Measurements from ENCODE around the gene FBXW8. TPM values are rescaled to one million over a fixed set of nuclear protein-coding genes. Genes with fewer than 3 reads are reported as not detected.

Gene FBXW8
- total RNA-seq, 2 experiments from 2014 or later = 12.0 to 14.1 TPM

GRCh38 chr12:116920939-116921338 is 10.2 kb downstream of the FBXW8 start:
- H3K4me3 Mint-ChIP-seq = peak overlapping the region; percentile 63

GRCh38 chr12:116922194-116922897 is 11.6 kb downstream of the FBXW8 start:
- no peaks in the 10 kb centered on the region for H3K27me3 Mint-ChIP-seq
- peak; percentile 57 for ATAC-seq (ENCODE audit: low read depth)
- POLR2A ChIA-PET = interaction anchor here (0.7 kb wide), 1 partner anchor 40 kb away, joined by 3 read pairs; no protein-coding TSS in a partner anchor
- H3K36me3 Mint-ChIP-seq = peaks cover 21% of the 10 kb centered on the region
- H3K27ac Mint-ChIP-seq = peak overlapping the region; percentile 87
- DNase-seq = no peak
- H3K4me3 Mint-ChIP-seq = peak overlapping the region; percentile 67
- no peaks in the 10 kb centered on the region for H3K9me3 Mint-ChIP-seq
- peaks cover 71% of the 10 kb centered on the region for H3K4me1 Mint-ChIP-seq

More at GRCh38 chr12:116920939-116921338, 10.2 kb downstream of the FBXW8 start:
- H3K27ac Mint-ChIP-seq = peak overlapping the region; percentile 52
- no peaks in the 10 kb centered on the region for H3K9me3 Mint-ChIP-seq
- H3K4me1 Mint-ChIP-seq = peaks cover 74% of the 10 kb centered on the region
- POLR2A ChIA-PET = interaction anchor here (1.2 kb wide), 1 partner anchor 10 kb away, joined by 4 read pairs; the partner anchor contains the start of gene FBXW8
- no peak for DNase-seq
- H3K36me3 Mint-ChIP-seq = peaks cover 21% of the 10 kb centered on the region
- ATAC-seq (ENCODE audit: low read depth) = no peak
- H3K27me3 Mint-ChIP-seq = no peaks in the 10 kb centered on the region

GRCh38 chr12:116924558-116925453 is 14.1 kb downstream of the FBXW8 start:
- DNase-seq (no peak), ATAC-seq (ENCODE audit: low read depth) (peak; percentile 80)
- Mint-ChIP-seq H3K27me3 (no peaks in the 10 kb centered on the region), H3K9me3 (no peaks in the 10 kb centered on the region), H3K36me3 (peaks cover 27% of the 10 kb centered on the region), H3K27ac (peak overlapping the region; percentile 52), H3K4me1 (peaks cover 69% of the 10 kb centered on the region), H3K4me3 (peak overlapping the region; percentile 72)
- POLR2A ChIA-PET = interaction anchor here (0.6 kb wide), 1 partner anchor 668 kb away, joined by 3 read pairs; no protein-coding TSS in a partner anchor

GRCh38 chr12:116926283-116927243 is 15.8 kb downstream of the FBXW8 start:
- H3K9me3 Mint-ChIP-seq = no peaks in the 10 kb centered on the region
- peaks cover 33% of the 10 kb centered on the region for H3K36me3 Mint-ChIP-seq
- peaks cover 53% of the 10 kb centered on the region for H3K4me1 Mint-ChIP-seq
- H3K27ac Mint-ChIP-seq = peak overlapping the region; percentile 10
- no peak overlapping the region for H3K4me3 Mint-ChIP-seq
- POLR2A ChIA-PET = no interaction called here
- H3K27me3 Mint-ChIP-seq = no peaks in the 10 kb centered on the region
- DNase-seq (no peak), ATAC-seq (ENCODE audit: low read depth) (no peak)

- DNase-seq (no peak), ATAC-seq (ENCODE audit: low read depth) (no peak)
- Mint-ChIP-seq H3K36me3 (peaks cover 39% of the 10 kb centered on the region), H3K27me3 (no peaks in the 10 kb centered on the region), H3K27ac (no peak overlapping the region), H3K4me3 (no peak overlapping the region), H3K4me1 (peaks cover 48% of the 10 kb centered on the region), H3K9me3 (no peaks in the 10 kb centered on the region)
- POLR2A ChIA-PET = no interaction called here
Measured at GRCh38 chr12:116927244-116927940, 16.6 kb downstream of the FBXW8 start.

- Mint-ChIP-seq H3K4me3 (no peak overlapping the region), H3K27ac (no peak overlapping the region)
- POLR2A ChIA-PET = no interaction called here
Measured at GRCh38 chr12:116928504-116928903, 17.8 kb downstream of the FBXW8 start.

GRCh38 chr12:116929885-116930284 is 19.1 kb downstream of the FBXW8 start:
- Mint-ChIP-seq H3K36me3 (peaks cover 43% of the 10 kb centered on the region), H3K27ac (no peak overlapping the region), H3K4me3 (no peak overlapping the region), H3K4me1 (peaks cover 32% of the 10 kb centered on the region), H3K9me3 (no peaks in the 10 kb centered on the region), H3K27me3 (no peaks in the 10 kb centered on the region)
- POLR2A ChIA-PET = no interaction called here
- DNase-seq (no peak), ATAC-seq (ENCODE audit: low read depth) (no peak)

More at GRCh38 chr12:116928504-116928903, 17.8 kb downstream of the FBXW8 start:
- ATAC-seq (ENCODE audit: low read depth) = no peak
- peaks cover 40% of the 10 kb centered on the region for H3K4me1 Mint-ChIP-seq
- H3K9me3 Mint-ChIP-seq = no peaks in the 10 kb centered on the region
- H3K27me3 Mint-ChIP-seq = no peaks in the 10 kb centered on the region
- DNase-seq = no peak
- H3K36me3 Mint-ChIP-seq = peaks cover 39% of the 10 kb centered on the region

- DNase-seq = no peak
- POLR2A ChIA-PET = no interaction called here
- H3K9me3 Mint-ChIP-seq = no peaks in the 10 kb centered on the region
- no peak for ATAC-seq (ENCODE audit: low read depth)
- H3K36me3 Mint-ChIP-seq = peaks cover 48% of the 10 kb centered on the region
- no peak overlapping the region for H3K4me3 Mint-ChIP-seq
- H3K4me1 Mint-ChIP-seq = peaks cover 14% of the 10 kb centered on the region
- H3K27me3 Mint-ChIP-seq = no peaks in the 10 kb centered on the region
- H3K27ac Mint-ChIP-seq = no peak overlapping the region
Measured at GRCh38 chr12:116931665-116932064, 20.9 kb downstream of the FBXW8 start.

GRCh38 chr12:116933091-116933490 is 22.3 kb downstream of the FBXW8 start:
- H3K27ac Mint-ChIP-seq = no peak overlapping the region
- peaks cover 10% of the 10 kb centered on the region for H3K4me1 Mint-ChIP-seq
- no peaks in the 10 kb centered on the region for H3K27me3 Mint-ChIP-seq
- no peak overlapping the region for H3K4me3 Mint-ChIP-seq
- H3K9me3 Mint-ChIP-seq = no peaks in the 10 kb centered on the region
- POLR2A ChIA-PET = no interaction called here
- ATAC-seq (ENCODE audit: low read depth) (no peak), DNase-seq (no peak)
- peaks cover 53% of the 10 kb centered on the region for H3K36me3 Mint-ChIP-seq

- no peaks in the 10 kb centered on the region for H3K27me3 Mint-ChIP-seq
- no peak overlapping the region for H3K4me3 Mint-ChIP-seq
- ATAC-seq (ENCODE audit: low read depth) = no peak
- POLR2A ChIA-PET = no interaction called here
- DNase-seq = no peak
- H3K27ac Mint-ChIP-seq = no peak overlapping the region
- H3K36me3 Mint-ChIP-seq = peaks cover 49% of the 10 kb centered on the region
- H3K9me3 Mint-ChIP-seq = no peaks in the 10 kb centered on the region
- peaks cover 6% of the 10 kb centered on the region for H3K4me1 Mint-ChIP-seq
Measured at GRCh38 chr12:116933512-116934246, 22.9 kb downstream of the FBXW8 start.

- H3K36me3 Mint-ChIP-seq = peaks cover 39% of the 10 kb centered on the region
- peaks cover 2% of the 10 kb centered on the region for H3K4me1 Mint-ChIP-seq
- POLR2A ChIA-PET = no interaction called here
- no peak for ATAC-seq (ENCODE audit: low read depth)
- H3K27me3 Mint-ChIP-seq = no peaks in the 10 kb centered on the region
- H3K9me3 Mint-ChIP-seq = no peaks in the 10 kb centered on the region
- no peak overlapping the region for H3K4me3 Mint-ChIP-seq
- no peak overlapping the region for H3K27ac Mint-ChIP-seq
- no peak for DNase-seq
Measured at GRCh38 chr12:116934908-116935705, 24.4 kb downstream of the FBXW8 start.

Data from activated naive CD8-positive, alpha-beta T cell treated with anti-CD3 and anti-CD28 coated beads, Interleukin-2, amount 10 ng/mL, durations not matched to agents 7 days and 5 days (primary cell).